Measurements from ENCODE around the gene NFASC.

- TF ChIP-seq CTCF (IDR thresholded peaks at IDR 0.05), result no peak
- no peak for TF ChIP-seq POLR2A (IDR thresholded peaks at IDR 0.05)
Observed at GRCh38 chr1:204835737-204836136, 34.9 kb upstream of the NFASC start.
